Osteoblast (primary cell): Measurements from ENCODE around the gene UBL7. TPM values are rescaled to one million over a fixed set of nuclear protein-coding genes. Genes with fewer than 3 reads are reported as not detected.

Experiments
- DNase-seq: peaks from one replicate; pipeline ENCODE4 v3.0.0; 2011; ENCODE audit warnings: low spot score, mixed read lengths; ENCODE audit not compliant: insufficient read length; ENCODE audit errors: missing footprints
- H2AFZ ChIP-seq: 2 replicates; pipeline ENCODE4 v1.6.0; 2011; ENCODE audit warnings: mild to moderate bottlenecking, low read length
- H3K27ac ChIP-seq: 2 replicates; pipeline ENCODE4 v1.5.1; 2011; ENCODE audit warnings: mild to moderate bottlenecking, low read depth, low read length, moderate library complexity
- H3K27me3 ChIP-seq: 2 replicates; pipeline ENCODE4 v1.6.0; 2012; ENCODE audit warnings: mild to moderate bottlenecking, control low read depth, inconsistent platforms, low read length, moderate library complexity; ENCODE audit not compliant: insufficient read depth
- H3K36me3 ChIP-seq: 2 replicates; pipeline ENCODE4 v1.5.1; 2011; ENCODE audit warnings: mild to moderate bottlenecking, low read length, control low read depth, moderate library complexity; ENCODE audit not compliant: insufficient read depth
- H3K4me1 ChIP-seq: 2 replicates; pipeline ENCODE4 v1.5.1; 2011; ENCODE audit warnings: mild to moderate bottlenecking, low read length, control low read depth, moderate library complexity; ENCODE audit not compliant: insufficient read depth
- H3K4me2 ChIP-seq: 2 replicates; pipeline ENCODE4 v1.6.0; 2011; ENCODE audit warnings: mild to moderate bottlenecking, low read length; ENCODE audit not compliant: insufficient read depth
- H3K4me3 ChIP-seq: fragments of 200-600 bp; sonication (generic); 3 replicates; pipeline ENCODE4 v1.5.1; 2012; ENCODE audit warnings: mild to moderate bottlenecking, low read length, inconsistent platforms; ENCODE audit not compliant: insufficient read depth
- H3K79me2 ChIP-seq: 2 replicates; pipeline ENCODE4 v1.6.0; 2012; ENCODE audit warnings: mild to moderate bottlenecking, low read length, control low read depth, inconsistent platforms; ENCODE audit not compliant: insufficient read depth
- H3K9me3 ChIP-seq: 2 replicates; pipeline ENCODE4 v1.5.1; 2011; ENCODE audit warnings: low read depth, low read length, control low read depth
- H4K20me1 ChIP-seq: 2 replicates; pipeline ENCODE4 v1.6.0; 2012; ENCODE audit warnings: mild to moderate bottlenecking, low read length, control low read depth; ENCODE audit not compliant: insufficient read depth
- total RNA-seq: library from RNA; depleted of rRNA; stranded (reverse); fragments of >200 nt; gene quantifications from 2 replicates; pipeline ENCODE4 v1.2.3, GENCODE V29; 2012
- TF ChIP-seq, protein P1 (sequence below): IDR thresholded peaks from 2 replicates; pipeline ENCODE4 v1.5.1; 2011; ENCODE audit warnings: mild to moderate bottlenecking, low read depth, low read length, moderate library complexity; ENCODE audit errors: extremely low read depth

Gene UBL7
- total RNA-seq, 1 donor: 39.8 TPM

DNA sequence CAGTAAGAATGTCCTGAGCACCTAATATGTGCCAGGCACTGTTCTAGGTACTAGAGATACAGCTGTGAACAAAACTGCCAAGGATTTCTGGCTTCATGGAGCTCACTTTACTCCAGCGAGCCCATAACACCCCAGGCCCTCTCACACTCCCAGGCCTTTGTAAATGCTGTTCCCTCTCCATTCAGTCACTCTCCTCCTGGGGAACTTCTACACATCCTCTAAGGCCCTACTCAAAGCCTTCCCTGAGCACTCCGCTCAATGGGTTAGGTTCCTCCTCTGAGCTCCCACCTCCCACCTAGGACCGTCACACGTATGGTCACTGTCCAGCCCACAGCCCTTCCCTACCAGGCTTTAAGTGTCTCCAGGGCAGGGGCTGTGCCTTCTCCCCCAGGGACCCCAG lies 54.4 kb downstream of the UBL7 start:
- no peaks in the 10 kb centered on the region for H4K20me1 ChIP-seq
- H3K4me1 ChIP-seq: peaks cover 54% of the 10 kb centered on the region
- H3K27me3 ChIP-seq: no peaks in the 10 kb centered on the region
- H3K79me2 ChIP-seq: peaks cover 2% of the 10 kb centered on the region
- H3K4me2 ChIP-seq: peak overlapping the region; percentile 68
- no peak overlapping the region for H2AFZ ChIP-seq
- no peak for DNase-seq
- H3K4me3 ChIP-seq: no peak overlapping the region
- H3K36me3 ChIP-seq: peaks cover 23% of the 10 kb centered on the region
- H3K27ac ChIP-seq: peak overlapping the region; percentile 88
- H3K9me3 ChIP-seq: no peaks in the 10 kb centered on the region
- TF ChIP-seq, protein P1, sequence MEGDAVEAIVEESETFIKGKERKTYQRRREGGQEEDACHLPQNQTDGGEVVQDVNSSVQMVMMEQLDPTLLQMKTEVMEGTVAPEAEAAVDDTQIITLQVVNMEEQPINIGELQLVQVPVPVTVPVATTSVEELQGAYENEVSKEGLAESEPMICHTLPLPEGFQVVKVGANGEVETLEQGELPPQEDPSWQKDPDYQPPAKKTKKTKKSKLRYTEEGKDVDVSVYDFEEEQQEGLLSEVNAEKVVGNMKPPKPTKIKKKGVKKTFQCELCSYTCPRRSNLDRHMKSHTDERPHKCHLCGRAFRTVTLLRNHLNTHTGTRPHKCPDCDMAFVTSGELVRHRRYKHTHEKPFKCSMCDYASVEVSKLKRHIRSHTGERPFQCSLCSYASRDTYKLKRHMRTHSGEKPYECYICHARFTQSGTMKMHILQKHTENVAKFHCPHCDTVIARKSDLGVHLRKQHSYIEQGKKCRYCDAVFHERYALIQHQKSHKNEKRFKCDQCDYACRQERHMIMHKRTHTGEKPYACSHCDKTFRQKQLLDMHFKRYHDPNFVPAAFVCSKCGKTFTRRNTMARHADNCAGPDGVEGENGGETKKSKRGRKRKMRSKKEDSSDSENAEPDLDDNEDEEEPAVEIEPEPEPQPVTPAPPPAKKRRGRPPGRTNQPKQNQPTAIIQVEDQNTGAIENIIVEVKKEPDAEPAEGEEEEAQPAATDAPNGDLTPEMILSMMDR: no peak

DNA sequence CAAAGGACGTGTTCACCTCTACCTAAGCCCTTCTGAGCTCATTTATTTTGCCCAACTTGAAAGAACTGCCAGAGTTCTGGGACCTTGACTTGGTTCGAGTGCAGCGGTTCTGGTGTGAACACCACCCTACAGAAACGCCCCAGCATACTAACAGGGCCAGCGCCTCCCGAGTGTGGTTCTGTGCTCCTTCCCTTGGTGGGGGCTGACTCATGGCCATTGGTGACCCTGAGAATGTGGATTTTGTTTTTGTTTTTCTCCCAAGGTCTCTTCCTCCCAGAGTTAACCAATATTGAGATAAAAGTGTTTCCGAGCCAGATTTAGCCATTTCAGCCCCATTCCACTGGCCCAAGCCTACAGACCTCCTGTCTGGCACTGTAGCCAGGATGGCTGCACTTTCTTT lies 55.1 kb downstream of the UBL7 start:
- Histone ChIP-seq H4K20me1 (no peaks in the 10 kb centered on the region), H3K27ac (peak overlapping the region; percentile 88), H2AFZ (no peak overlapping the region), H3K36me3 (peaks cover 16% of the 10 kb centered on the region), H3K4me2 (peak overlapping the region; percentile 5), H3K9me3 (no peaks in the 10 kb centered on the region), H3K27me3 (no peaks in the 10 kb centered on the region), H3K4me3 (no peak overlapping the region), H3K4me1 (peaks cover 60% of the 10 kb centered on the region), H3K79me2 (no peaks in the 10 kb centered on the region)
- TF ChIP-seq, protein P1: no peak
- DNase-seq: peak; percentile 85

DNA sequence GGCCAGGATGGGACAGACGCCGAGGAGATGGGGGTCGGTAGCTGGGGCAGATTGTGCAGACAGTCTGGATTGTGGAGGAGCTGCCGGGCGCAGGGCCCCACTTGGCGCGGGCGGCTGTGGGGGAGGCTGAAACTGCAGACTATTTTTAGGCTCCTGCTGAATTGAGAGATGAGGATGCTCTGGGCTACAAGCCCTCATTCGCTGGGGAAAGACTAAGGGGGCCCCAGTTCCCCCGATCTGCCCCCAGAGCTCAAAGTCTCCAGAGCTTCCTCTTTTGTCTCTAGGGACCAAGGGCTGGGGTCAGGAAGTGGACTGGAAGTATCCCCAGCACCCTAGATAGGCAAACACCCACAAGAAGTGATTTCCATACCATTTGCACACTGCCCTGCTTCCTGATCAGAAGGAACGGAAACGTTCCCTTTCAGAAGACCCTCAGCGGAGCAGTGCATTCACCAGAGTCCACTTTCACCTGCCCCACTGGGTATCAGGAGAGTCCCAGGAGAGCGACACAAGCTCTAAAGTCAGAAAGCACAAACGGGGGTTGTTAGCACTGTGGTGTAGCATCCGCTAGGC lies 56.9 kb downstream of the UBL7 start:
- no peaks in the 10 kb centered on the region for H4K20me1 ChIP-seq
- H3K27me3 ChIP-seq: no peaks in the 10 kb centered on the region
- peaks cover 6% of the 10 kb centered on the region for H3K36me3 ChIP-seq
- no peak for DNase-seq
- no peak overlapping the region for H3K4me3 ChIP-seq
- no peak overlapping the region for H3K27ac ChIP-seq
- peaks cover 73% of the 10 kb centered on the region for H3K4me1 ChIP-seq
- H3K9me3 ChIP-seq: no peaks in the 10 kb centered on the region
- no peak overlapping the region for H3K4me2 ChIP-seq
- no peak overlapping the region for H2AFZ ChIP-seq
- H3K79me2 ChIP-seq: no peaks in the 10 kb centered on the region
- TF ChIP-seq, protein P1: no peak

DNA sequence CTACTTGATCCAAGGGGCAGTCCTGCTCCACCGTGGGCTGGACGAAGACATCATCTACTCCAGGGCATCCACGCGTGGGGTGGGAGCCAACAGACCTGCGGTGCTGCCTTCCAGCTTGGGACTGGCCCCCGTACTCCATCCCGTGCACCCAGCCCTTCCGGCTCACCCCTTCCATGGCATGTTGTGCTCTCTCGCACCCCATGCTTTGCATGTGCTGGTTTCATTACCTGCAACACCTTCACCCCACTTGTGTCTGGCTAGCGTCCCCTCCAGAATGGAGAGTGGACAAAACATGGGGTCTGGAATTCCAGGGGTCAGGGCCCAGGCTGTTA lies 57.4 kb downstream of the UBL7 start:
- H3K79me2 ChIP-seq: no peaks in the 10 kb centered on the region
- H3K4me2 ChIP-seq: no peak overlapping the region
- no peaks in the 10 kb centered on the region for H3K27me3 ChIP-seq
- no peaks in the 10 kb centered on the region for H3K9me3 ChIP-seq
- no peak overlapping the region for H3K4me3 ChIP-seq
- TF ChIP-seq, protein P1: no peak
- H3K36me3 ChIP-seq: peaks cover 6% of the 10 kb centered on the region
- peaks cover 73% of the 10 kb centered on the region for H3K4me1 ChIP-seq
- no peak overlapping the region for H2AFZ ChIP-seq
- no peak for DNase-seq
- no peak overlapping the region for H3K27ac ChIP-seq
- H4K20me1 ChIP-seq: no peaks in the 10 kb centered on the region
